Lower leg skin (tissue), 3 donors: ENCODE data around the gene GBE1.

Source experiments
- CTCF ChIP-seq, 3 donors: fragments of 450-650 bp; IDR thresholded peaks; one replicate each; pipeline ENCODE4 v1.5.1; 2016; ENCODE audit warnings: antibody characterized with exemption in 3 of 3, mild to moderate bottlenecking in 3 of 3, moderate library complexity in 2 of 3
- POLR2A ChIP-seq, 2 donors: fragments of 450-650 bp; IDR thresholded peaks; one replicate each; pipeline ENCODE4 v1.6.1; 2016 to 2017; ENCODE audit warnings: antibody characterized with exemption in 2 of 2, mild to moderate bottlenecking in 1 of 2, moderate library complexity in 1 of 2

GRCh38 chr3:81554801-81555200, 206.6 kb downstream of the GBE1 start:
- TF ChIP-seq POLR2A (IDR thresholded peaks at IDR 0.05): no peak
- no peak for TF ChIP-seq CTCF (IDR thresholded peaks at IDR 0.05)
